Esophagus (tissue), 2 donors: ENCODE data around the gene ACIN1. TPM values are rescaled to one million over a fixed set of nuclear protein-coding genes. Genes with fewer than 3 reads are reported as not detected.

ENCODE experiments used
- H3K27ac ChIP-seq, 2 donors: one replicate each; pipeline ENCODE4 v1.5.1; 2013; ENCODE audit warnings: low read depth in 2 of 2, mild to moderate bottlenecking in 2 of 2, inconsistent platforms in 1 of 2, low read length in 1 of 2, moderate library complexity in 1 of 2
- H3K27me3 ChIP-seq, 2 donors: one replicate each; pipeline ENCODE4 v1.6.1; 2013; ENCODE audit warnings: low read length in 2 of 2, control low read depth in 1 of 2, mild to moderate bottlenecking in 1 of 2; ENCODE audit not compliant: insufficient read depth in 2 of 2, control insufficient read depth in 1 of 2
- H3K36me3 ChIP-seq, 2 donors: one replicate each; pipeline ENCODE4 v1.6.1; 2013; ENCODE audit warnings: low read length in 1 of 2; ENCODE audit not compliant: control insufficient read depth in 2 of 2, insufficient read depth in 2 of 2
- H3K4me1 ChIP-seq, 2 donors: one replicate each; pipeline ENCODE4 v1.6.1; 2013; ENCODE audit warnings: low read length in 1 of 2; ENCODE audit not compliant: control insufficient read depth in 2 of 2, insufficient read depth in 2 of 2
- H3K4me3 ChIP-seq, 2 donors: one replicate each; pipeline ENCODE4 v1.5.1; 2013; ENCODE audit warnings: low read length in 2 of 2, mild to moderate bottlenecking in 2 of 2, low read depth in 1 of 2, moderate library complexity in 1 of 2
- H3K9me3 ChIP-seq, 2 donors: one replicate each; pipeline ENCODE4 v1.6.1; 2013; ENCODE audit warnings: mild to moderate bottlenecking in 2 of 2, low read depth in 1 of 2, low read length in 1 of 2, moderate library complexity in 1 of 2; ENCODE audit not compliant: control insufficient read depth in 2 of 2, insufficient read depth in 1 of 2
- WGBS, 2 donors: extraction: QIAGEN DNeasy Blood & Tissue Kit; methylation state at CpG; one replicate each; pipeline ENCODE4 v1.1.7; 2013; 5-methylcytosine and 5-hydroxymethylcytosine counted together
- polyA plus RNA-seq, 2 donors: library from polyadenylated mRNA; stranded (reverse); fragments of 200-250 nt; gene quantifications; one replicate each; pipeline ENCODE4 v1.2.3, GENCODE V29; 2013
- donor health status: healthy with polysubstance abuse.
- donor health status: Bipolar disorder and iron deficiency.

Gene ACIN1
- polyA plus RNA-seq, 2 donors: 70.5 to 136 TPM

- Histone ChIP-seq H3K4me3 (no peak overlapping the region), H3K27ac (no peak overlapping the region), H3K4me1 (peaks cover 2 to 16% of the 10 kb centered on the region in 2 donors), H3K27me3 (no peaks in the 10 kb centered on the region), H3K36me3 (peaks cover 0 to 6% of the 10 kb centered on the region in 2 donors), H3K9me3 (no peaks in the 10 kb centered on the region)
- 87 to 90% methylated on average over 13 of the region's 13 CpGs for WGBS, 2 donors
Observed at GRCh38 chr14:23124337-23124954, 29.5 kb upstream of the ACIN1 start.

- Histone ChIP-seq H3K4me3 (no peak overlapping the region), H3K27ac (no peak overlapping the region), H3K36me3 (peaks cover 0 to 6% of the 10 kb centered on the region in 2 donors), H3K9me3 (no peaks in the 10 kb centered on the region), H3K4me1 (peaks cover 2 to 15% of the 10 kb centered on the region in 2 donors), H3K27me3 (no peaks in the 10 kb centered on the region)
- WGBS, 2 donors: 35% methylated on average over 8 of the region's 8 CpGs
Observed at GRCh38 chr14:23123419-23123818, 28.5 kb upstream of the ACIN1 start.

- peaks cover 0 to 4% of the 10 kb centered on the region in 2 donors for H3K36me3 ChIP-seq
- H3K27ac ChIP-seq: no peak overlapping the region
- peaks cover 2 to 11% of the 10 kb centered on the region in 2 donors for H3K4me1 ChIP-seq
- 91% methylated on average over 6 of the region's 6 CpGs for WGBS, 2 donors
- H3K27me3 ChIP-seq: no peaks in the 10 kb centered on the region
- H3K4me3 ChIP-seq: no peak overlapping the region
- no peaks in the 10 kb centered on the region for H3K9me3 ChIP-seq
Observed at GRCh38 chr14:23122086-23122485, 27.1 kb upstream of the ACIN1 start.

GRCh38 chr14:23121361-23121771 lies 26.4 kb upstream of the ACIN1 start:
- WGBS, 2 donors: 42 to 56% methylated on average over 6 of the region's 6 CpGs
- H3K27me3 ChIP-seq: no peaks in the 10 kb centered on the region
- H3K4me1 ChIP-seq: peaks cover 2 to 11% of the 10 kb centered on the region in 2 donors
- no peaks in the 10 kb centered on the region for H3K9me3 ChIP-seq
- H3K36me3 ChIP-seq: no peaks in the 10 kb centered on the region
- no peak overlapping the region for H3K27ac ChIP-seq
- H3K4me3 ChIP-seq: no peak overlapping the region

GRCh38 chr14:23120541-23121251 lies 25.8 kb upstream of the ACIN1 start:
- Histone ChIP-seq H3K27ac (no peak overlapping the region), H3K4me3 (no peak overlapping the region), H3K36me3 (no peaks in the 10 kb centered on the region), H3K27me3 (no peaks in the 10 kb centered on the region), H3K4me1 (peaks cover 2 to 11% of the 10 kb centered on the region in 2 donors), H3K9me3 (no peaks in the 10 kb centered on the region)
- WGBS, 2 donors: 17 to 19% methylated on average over 9 of the region's 9 CpGs

- no peaks in the 10 kb centered on the region for H3K27me3 ChIP-seq
- no peak overlapping the region for H3K27ac ChIP-seq
- 67 to 70% methylated on average over 16 of the region's 16 CpGs for WGBS, 2 donors
- no peak overlapping the region for H3K4me3 ChIP-seq
- no peaks in the 10 kb centered on the region for H3K36me3 ChIP-seq
- no peaks in the 10 kb centered on the region for H3K9me3 ChIP-seq
- H3K4me1 ChIP-seq: peaks cover 2 to 13% of the 10 kb centered on the region in 2 donors
Observed at GRCh38 chr14:23119363-23120327, 24.7 kb upstream of the ACIN1 start.

GRCh38 chr14:23118506-23119362 lies 23.8 kb upstream of the ACIN1 start, which contains the start of gene CEBPE:
Gene CEBPE (minus strand): TSS chr14:23119255. CDS start chr14:23119091, 164 bp downstream.
- Histone ChIP-seq H3K36me3 (no peaks in the 10 kb centered on the region), H3K27me3 (no peaks in the 10 kb centered on the region), H3K4me3 (no peak within 1 kb of the TSS), H3K27ac (no peak within 1 kb of the TSS), H3K9me3 (no peaks in the 10 kb centered on the region), H3K4me1 (peaks cover 0 to 10% of the 10 kb centered on the region in 2 donors)
- whole genome bisulfite sequencing, 2 donors: 82% methylated on average over 28 to 32 of the region's 32 CpGs

- 90 to 91% methylated on average over 32 of the region's 32 CpGs for WGBS, 2 donors
- H3K4me1 ChIP-seq: peaks cover 0 to 2% of the 10 kb centered on the region in 2 donors
Observed at GRCh38 chr14:23117371-23118020, 22.6 kb upstream of the ACIN1 start.

More at GRCh38 chr14:23117371-23118020, 22.6 kb upstream of the ACIN1 start:
- Histone ChIP-seq H3K4me3 (no peak overlapping the region), H3K9me3 (peaks cover 0 to 2% of the 10 kb centered on the region in 2 donors), H3K27ac (no peak overlapping the region), H3K36me3 (no peaks in the 10 kb centered on the region), H3K27me3 (no peaks in the 10 kb centered on the region)
